Natural killer cell treated with Interleukin-12 subunit alpha and Interleukin-12 subunit beta and Interleukin-15 and Interleukin-18, amount 100 ng/mL, for 72 hours (primary cell): ENCODE data around the gene ITIH3. TPM values are rescaled to one million over a fixed set of nuclear protein-coding genes. Genes with fewer than 3 reads are reported as not detected.

Experiments
- ATAC-seq, 2 donors: fragments of 150-1000 bp; cut with Tn5 transposase in 1 of 2; sonication (Bioruptor Pico), chemical (Tn5 transposase) in 1 of 2; 2 replicates each; pipeline ENCODE4 v1.10.0; 2021
- DNase-seq: peaks from one replicate; pipeline ENCODE4 v3.0.0; 2022; ENCODE audit warnings: low spot score
- H3K27ac Mint-ChIP-seq, 2 donors: 1 replicate in 1 of 2; 2 replicates in 1 of 2; pipeline ENCODE4 v1.8.0; 2022; ENCODE audit warnings: mixed read lengths in 2 of 2, mild to moderate bottlenecking in 1 of 2, moderate library complexity in 1 of 2
- H3K27me3 Mint-ChIP-seq, 2 donors: 1 replicate in 1 of 2; 2 replicates in 1 of 2; pipeline ENCODE4 v1.8.0; 2022; ENCODE audit warnings: mixed read lengths in 2 of 2
- H3K36me3 Mint-ChIP-seq: one replicate; pipeline ENCODE4 v1.8.0; 2022; ENCODE audit warnings: mixed read lengths
- H3K4me1 Mint-ChIP-seq, 2 donors: 1 replicate in 1 of 2; 2 replicates in 1 of 2; pipeline ENCODE4 v1.8.0; 2022; ENCODE audit warnings: low read depth in 2 of 2, mixed read lengths in 2 of 2, mild to moderate bottlenecking in 1 of 2
- H3K4me3 Mint-ChIP-seq: one replicate; pipeline ENCODE4 v1.8.0; 2022; ENCODE audit warnings: mixed read lengths
- H3K9me3 Mint-ChIP-seq: 2 replicates; pipeline ENCODE4 v1.8.0; 2022; ENCODE audit warnings: mixed read lengths
- total RNA-seq, 2 donors: library from RNA; stranded (reverse); gene quantifications; one replicate each; pipeline ENCODE4 v1.2.3, GENCODE V29; 2022

Gene ITIH3
- total RNA-seq: not detected

GRCh38 chr3:52794612-52795099 lies at the start of gene ITIH3:
TSS of gene ITIH3 (plus strand) at chr3:52794796. CDS start at chr3:52794804, 8 bp downstream.
- Mint-ChIP-seq H3K9me3 (no peaks in the 10 kb centered on the region), H3K27ac (no peak within 1 kb of the TSS), H3K4me3 (no peak within 1 kb of the TSS), H3K4me1 (no peaks in the 10 kb centered on the region), H3K27me3 (no peaks in the 10 kb centered on the region), H3K36me3 (no peaks in the 10 kb centered on the region)
- no peak for DNase-seq
- no peak for ATAC-seq

GRCh38 chr3:52752045-52752660 lies 42.4 kb upstream of the ITIH3 start:
- peaks cover 7% of the 10 kb centered on the region for H3K36me3 Mint-ChIP-seq

GRCh38 chr3:52754373-52754772 lies 40.2 kb upstream of the ITIH3 start:
- DNase-seq: no peak
- Mint-ChIP-seq H3K36me3 (peaks cover 7% of the 10 kb centered on the region), H3K27ac (no peak overlapping the region), H3K27me3 (no peaks in the 10 kb centered on the region), H3K4me3 (no peak overlapping the region), H3K4me1 (no peaks in the 10 kb centered on the region), H3K9me3 (no peaks in the 10 kb centered on the region)
- ATAC-seq: no peak

More at GRCh38 chr3:52752045-52752660, 42.4 kb upstream of the ITIH3 start:
- no peak overlapping the region for H3K4me3 Mint-ChIP-seq
- no peaks in the 10 kb centered on the region for H3K9me3 Mint-ChIP-seq
- DNase-seq: no peak
- no peak overlapping the region for H3K27ac Mint-ChIP-seq
- H3K27me3 Mint-ChIP-seq: no peaks in the 10 kb centered on the region
- no peak for ATAC-seq
- H3K4me1 Mint-ChIP-seq: no peaks in the 10 kb centered on the region

- H3K36me3 Mint-ChIP-seq: peaks cover 7% of the 10 kb centered on the region
- ATAC-seq: no peak
- H3K27me3 Mint-ChIP-seq: no peaks in the 10 kb centered on the region
- no peak for DNase-seq
- H3K4me1 Mint-ChIP-seq: no peaks in the 10 kb centered on the region
- no peaks in the 10 kb centered on the region for H3K9me3 Mint-ChIP-seq
- no peak overlapping the region for H3K4me3 Mint-ChIP-seq
- no peak overlapping the region for H3K27ac Mint-ChIP-seq
Observed at GRCh38 chr3:52756141-52756540, 38.5 kb upstream of the ITIH3 start.

- Mint-ChIP-seq H3K27ac (no peak overlapping the region), H3K4me3 (no peak overlapping the region), H3K27me3 (no peaks in the 10 kb centered on the region), H3K4me1 (no peaks in the 10 kb centered on the region), H3K36me3 (no peaks in the 10 kb centered on the region), H3K9me3 (no peaks in the 10 kb centered on the region)
- DNase-seq (no peak), ATAC-seq (no peak)
Observed at GRCh38 chr3:52763466-52763865, 31.1 kb upstream of the ITIH3 start.

- H3K27me3 Mint-ChIP-seq: no peaks in the 10 kb centered on the region
- no peaks in the 10 kb centered on the region for H3K36me3 Mint-ChIP-seq
- ATAC-seq (no peak), DNase-seq (no peak)
- peak overlapping the region; percentile 8 to 55 for H3K27ac Mint-ChIP-seq
- H3K4me3 Mint-ChIP-seq: peak overlapping the region; percentile 88
- H3K9me3 Mint-ChIP-seq: no peaks in the 10 kb centered on the region
- H3K4me1 Mint-ChIP-seq: peaks cover 14 to 23% of the 10 kb centered on the region in 2 donors
Observed at GRCh38 chr3:52769786-52770455, 24.7 kb upstream of the ITIH3 start.

GRCh38 chr3:52770496-52771333 lies 23.9 kb upstream of the ITIH3 start, which contains the start of gene NEK4:
TSS of gene NEK4 (minus strand) at chr3:52770940. CDS start at chr3:52770746, 194 bp downstream.
- Mint-ChIP-seq H3K27ac (peak within 1 kb of the TSS; percentile 84 to 93), H3K36me3 (no peaks in the 10 kb centered on the region), H3K4me1 (peaks cover 14 to 23% of the 10 kb centered on the region in 2 donors), H3K4me3 (peak within 1 kb of the TSS; percentile 88), H3K27me3 (no peaks in the 10 kb centered on the region), H3K9me3 (no peaks in the 10 kb centered on the region)
- peak; percentile 98 to 99 for ATAC-seq
- peak; percentile 95 for DNase-seq

- Mint-ChIP-seq H3K9me3 (no peaks in the 10 kb centered on the region), H3K27ac (peak overlapping the region; percentile 84 to 93), H3K36me3 (no peaks in the 10 kb centered on the region), H3K4me1 (peaks cover 14 to 23% of the 10 kb centered on the region in 2 donors), H3K27me3 (no peaks in the 10 kb centered on the region), H3K4me3 (peak overlapping the region; percentile 88)
- ATAC-seq (peak; percentile 1 to 2), DNase-seq (no peak)
Observed at GRCh38 chr3:52771334-52771681, 23.3 kb upstream of the ITIH3 start.

- Mint-ChIP-seq H3K4me3 (peak overlapping the region; percentile 88), H3K9me3 (no peaks in the 10 kb centered on the region), H3K27me3 (no peaks in the 10 kb centered on the region), H3K27ac (peak overlapping the region; percentile 84 to 93), H3K4me1 (peaks cover 14 to 23% of the 10 kb centered on the region in 2 donors), H3K36me3 (no peaks in the 10 kb centered on the region)
- DNase-seq: no peak
- no peak for ATAC-seq
Observed at GRCh38 chr3:52771702-52772101, 22.9 kb upstream of the ITIH3 start.

GRCh38 chr3:52773361-52774065 lies 21.1 kb upstream of the ITIH3 start:
- Mint-ChIP-seq H3K9me3 (no peaks in the 10 kb centered on the region), H3K36me3 (no peaks in the 10 kb centered on the region), H3K27ac (no peak overlapping the region), H3K4me1 (peaks cover 20 to 23% of the 10 kb centered on the region in 2 donors), H3K27me3 (no peaks in the 10 kb centered on the region), H3K4me3 (no peak overlapping the region)
- no peak for DNase-seq
- no peak for ATAC-seq

GRCh38 chr3:52774066-52774713 lies 20.4 kb upstream of the ITIH3 start:
- Mint-ChIP-seq H3K27ac (no peak overlapping the region), H3K36me3 (no peaks in the 10 kb centered on the region), H3K9me3 (no peaks in the 10 kb centered on the region), H3K4me3 (no peak overlapping the region), H3K4me1 (peaks cover 22 to 23% of the 10 kb centered on the region in 2 donors), H3K27me3 (no peaks in the 10 kb centered on the region)
- DNase-seq: no peak
- ATAC-seq: no peak

GRCh38 chr3:52774901-52775864 lies 19.4 kb upstream of the ITIH3 start:
- Mint-ChIP-seq H3K27ac (no peak overlapping the region), H3K4me1 (peaks cover 12 to 14% of the 10 kb centered on the region in 2 donors), H3K9me3 (no peaks in the 10 kb centered on the region), H3K36me3 (no peaks in the 10 kb centered on the region), H3K4me3 (no peak overlapping the region), H3K27me3 (no peaks in the 10 kb centered on the region)
- no peak for ATAC-seq
- no peak for DNase-seq
